DOHH2 (cell line): Measurements from ENCODE around the gene SCPEP1.
A peak's percentile ranks its signal among the peaks of the same experiment; 100 is the strongest.

Source experiments
- H3F3A ChIP-seq: fragments of 200-600 bp; sonication (generic), shearing (Covaris generic); 2 replicates; pipeline ENCODE4 v1.6.0; 2016; ENCODE audit warnings: antibody characterized with exemption, mild to moderate bottlenecking; ENCODE audit not compliant: control insufficient read depth, insufficient read depth
- H3K27ac ChIP-seq: fragments of 200-600 bp; sonication (generic); 2 replicates; pipeline ENCODE4 v1.5.1; 2014; ENCODE audit warnings: low read depth, mild to moderate bottlenecking, low read length, moderate library complexity
- H3K27me3 ChIP-seq: fragments of 200-600 bp; sonication (generic); 2 replicates; pipeline ENCODE4 v1.6.1; 2014; ENCODE audit warnings: mild to moderate bottlenecking, low read length, mixed read lengths; ENCODE audit not compliant: control insufficient read depth
- H3K36me3 ChIP-seq: fragments of 200-600 bp; sonication (generic); 2 replicates; pipeline ENCODE4 v1.6.1; 2014; ENCODE audit warnings: mild to moderate bottlenecking, low read length, moderate library complexity, mixed read lengths; ENCODE audit not compliant: control insufficient read depth
- H3K4me1 ChIP-seq: fragments of 200-600 bp; sonication (generic); 2 replicates; pipeline ENCODE4 v1.6.1; 2014; ENCODE audit warnings: mild to moderate bottlenecking, low read length, mixed read lengths; ENCODE audit not compliant: control insufficient read depth
- H3K4me2 ChIP-seq: fragments of 200-600 bp; sonication (generic); 2 replicates; pipeline ENCODE4 v1.6.0; 2014; ENCODE audit warnings: mild to moderate bottlenecking, low read length, moderate library complexity
- H3K4me3 ChIP-seq: fragments of 200-600 bp; sonication (generic); 2 replicates; pipeline ENCODE4 v1.5.1; 2014; ENCODE audit warnings: mild to moderate bottlenecking, low read length, mixed read lengths
- H3K79me2 ChIP-seq: fragments of 200-600 bp; sonication (generic); 2 replicates; pipeline ENCODE4 v1.6.1; 2014; ENCODE audit warnings: mild to moderate bottlenecking, low read length, mixed read lengths; ENCODE audit not compliant: control insufficient read depth
- H3K9me2 ChIP-seq: fragments of 200-600 bp; sonication (generic); replicated peaks from 2 replicates; pipeline ENCODE4 v1.6.1; 2014; ENCODE audit warnings: mild to moderate bottlenecking, low read length, mixed read lengths; ENCODE audit not compliant: control insufficient read depth
- H3K9me3 ChIP-seq: fragments of 200-600 bp; sonication (generic); 2 replicates; pipeline ENCODE4 v1.6.1; 2014; ENCODE audit warnings: antibody characterized with exemption, low read length, mixed read lengths; ENCODE audit not compliant: control insufficient read depth, insufficient read depth
- H4K20me1 ChIP-seq: fragments of 200-600 bp; sonication (generic); 2 replicates; pipeline ENCODE4 v1.6.0; 2014; ENCODE audit warnings: low read depth, mild to moderate bottlenecking, antibody characterized with exemption, low read length, moderate library complexity; ENCODE audit not compliant: control insufficient read depth, insufficient read depth
- EZH2phosphoT487 ChIP-seq: fragments of 200-600 bp; sonication (generic); IDR thresholded peaks from 2 replicates; pipeline ENCODE4 v1.6.1; 2017; ENCODE audit warnings: borderline replicate concordance, mild to moderate bottlenecking, antibody characterized with exemption, low read length, moderate library complexity, mixed read lengths
- TF ChIP-seq, protein P1 (sequence below): fragments of 200-600 bp; sonication (generic); IDR thresholded peaks from one replicate; pipeline ENCODE4 v1.5.1; 2014; ENCODE audit warnings: antibody characterized with exemption, mild to moderate bottlenecking, low read depth, low read length; ENCODE audit not compliant: poor library complexity, severe bottlenecking

The SCPEP1 gene, protein sequence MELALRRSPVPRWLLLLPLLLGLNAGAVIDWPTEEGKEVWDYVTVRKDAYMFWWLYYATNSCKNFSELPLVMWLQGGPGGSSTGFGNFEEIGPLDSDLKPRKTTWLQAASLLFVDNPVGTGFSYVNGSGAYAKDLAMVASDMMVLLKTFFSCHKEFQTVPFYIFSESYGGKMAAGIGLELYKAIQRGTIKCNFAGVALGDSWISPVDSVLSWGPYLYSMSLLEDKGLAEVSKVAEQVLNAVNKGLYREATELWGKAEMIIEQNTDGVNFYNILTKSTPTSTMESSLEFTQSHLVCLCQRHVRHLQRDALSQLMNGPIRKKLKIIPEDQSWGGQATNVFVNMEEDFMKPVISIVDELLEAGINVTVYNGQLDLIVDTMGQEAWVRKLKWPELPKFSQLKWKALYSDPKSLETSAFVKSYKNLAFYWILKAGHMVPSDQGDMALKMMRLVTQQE

GRCh38 chr17:56977673-56978395 is at the start of gene SCPEP1:
TSS of gene SCPEP1 (plus strand) at chr17:56978131. CDS start at chr17:56978160, 29 bp downstream.
- Histone ChIP-seq H3K27ac (peak within 1 kb of the TSS; percentile 40), H4K20me1 (no peaks in the 10 kb centered on the region), H3K4me2 (peak within 1 kb of the TSS; percentile 85), H3K9me3 (no peaks in the 10 kb centered on the region), H3K27me3 (peaks cover 3% of the 10 kb centered on the region; the same call in 1 of the 2 replicates), H3K4me3 (peak within 1 kb of the TSS; percentile 85), H3K36me3 (peaks cover 5% of the 10 kb centered on the region), H3F3A (0 out of 2 replicates have a peak, but pooled peaks cover 3% of the 10 kb centered on the region), H3K79me2 (peaks cover 20% of the 10 kb centered on the region), H3K4me1 (peaks cover 12% of the 10 kb centered on the region), H3K9me2 (no peaks in the 10 kb centered on the region)
- TF ChIP-seq, protein P1, sequence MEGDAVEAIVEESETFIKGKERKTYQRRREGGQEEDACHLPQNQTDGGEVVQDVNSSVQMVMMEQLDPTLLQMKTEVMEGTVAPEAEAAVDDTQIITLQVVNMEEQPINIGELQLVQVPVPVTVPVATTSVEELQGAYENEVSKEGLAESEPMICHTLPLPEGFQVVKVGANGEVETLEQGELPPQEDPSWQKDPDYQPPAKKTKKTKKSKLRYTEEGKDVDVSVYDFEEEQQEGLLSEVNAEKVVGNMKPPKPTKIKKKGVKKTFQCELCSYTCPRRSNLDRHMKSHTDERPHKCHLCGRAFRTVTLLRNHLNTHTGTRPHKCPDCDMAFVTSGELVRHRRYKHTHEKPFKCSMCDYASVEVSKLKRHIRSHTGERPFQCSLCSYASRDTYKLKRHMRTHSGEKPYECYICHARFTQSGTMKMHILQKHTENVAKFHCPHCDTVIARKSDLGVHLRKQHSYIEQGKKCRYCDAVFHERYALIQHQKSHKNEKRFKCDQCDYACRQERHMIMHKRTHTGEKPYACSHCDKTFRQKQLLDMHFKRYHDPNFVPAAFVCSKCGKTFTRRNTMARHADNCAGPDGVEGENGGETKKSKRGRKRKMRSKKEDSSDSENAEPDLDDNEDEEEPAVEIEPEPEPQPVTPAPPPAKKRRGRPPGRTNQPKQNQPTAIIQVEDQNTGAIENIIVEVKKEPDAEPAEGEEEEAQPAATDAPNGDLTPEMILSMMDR, result no peak
- TF ChIP-seq EZH2phosphoT487, result no peak

GRCh38 chr17:56928586-56928985 is 49.3 kb upstream of the SCPEP1 start:
- H3K9me2 ChIP-seq, result no peaks in the 10 kb centered on the region
- H3K4me1 ChIP-seq, result no peaks in the 10 kb centered on the region
- H3K9me3 ChIP-seq, result peaks cover 16% of the 10 kb centered on the region
- no peak overlapping the region for H3K4me2 ChIP-seq
- H3K36me3 ChIP-seq, result no peaks in the 10 kb centered on the region
- no peak overlapping the region for H3K27ac ChIP-seq
- H3F3A ChIP-seq, result no peaks in the 10 kb centered on the region; the same call in 1 of the 2 replicates
- no peak overlapping the region for H3K4me3 ChIP-seq
- no peaks in the 10 kb centered on the region for H3K27me3 ChIP-seq
- H3K79me2 ChIP-seq, result no peaks in the 10 kb centered on the region
- TF ChIP-seq, protein P1, result no peak
- no peak for TF ChIP-seq EZH2phosphoT487
- no peaks in the 10 kb centered on the region for H4K20me1 ChIP-seq

DNA sequence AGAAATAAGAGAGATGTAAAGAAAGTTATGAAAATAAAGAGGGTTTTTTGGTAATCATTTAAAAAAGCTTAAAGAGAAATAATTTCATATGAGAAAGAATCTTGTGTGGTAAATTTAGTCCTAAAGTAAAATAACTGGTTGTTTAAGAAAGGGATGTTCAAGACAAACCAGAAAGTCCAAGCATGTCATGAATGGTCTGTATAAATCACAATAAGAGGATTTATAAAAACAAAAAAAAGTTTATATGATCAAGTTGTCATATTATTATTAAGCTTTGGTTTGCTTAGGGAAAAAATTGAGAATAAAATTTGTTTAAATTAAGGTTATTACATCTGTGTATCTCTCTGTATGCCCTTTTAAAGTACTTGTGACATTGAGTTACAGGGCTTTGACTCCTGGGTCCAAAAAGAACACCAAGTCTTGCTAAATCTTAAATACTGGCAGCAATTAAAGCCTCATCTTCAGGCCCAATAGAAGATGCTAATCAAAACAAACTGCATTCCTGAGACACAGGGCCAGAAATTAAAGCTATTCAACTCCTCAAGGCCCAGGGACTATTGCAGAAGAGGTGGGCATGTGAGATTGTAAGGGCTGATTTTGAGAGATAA is 48.5 kb upstream of the SCPEP1 start:
- Histone ChIP-seq H3K9me2 (no peaks in the 10 kb centered on the region), H3F3A (no peaks in the 10 kb centered on the region; the same call in 1 of the 2 replicates), H3K4me1 (no peaks in the 10 kb centered on the region), H4K20me1 (no peaks in the 10 kb centered on the region), H3K4me3 (no peak overlapping the region), H3K4me2 (no peak overlapping the region), H3K79me2 (no peaks in the 10 kb centered on the region), H3K9me3 (peaks cover 16% of the 10 kb centered on the region), H3K36me3 (no peaks in the 10 kb centered on the region; the same call in 1 of the 2 replicates), H3K27ac (no peak overlapping the region), H3K27me3 (no peaks in the 10 kb centered on the region)
- TF ChIP-seq, protein P1, result no peak
- TF ChIP-seq EZH2phosphoT487, result no peak
